ENCODE measurements around the gene ITSN2.

Gene ITSN2

DNA sequence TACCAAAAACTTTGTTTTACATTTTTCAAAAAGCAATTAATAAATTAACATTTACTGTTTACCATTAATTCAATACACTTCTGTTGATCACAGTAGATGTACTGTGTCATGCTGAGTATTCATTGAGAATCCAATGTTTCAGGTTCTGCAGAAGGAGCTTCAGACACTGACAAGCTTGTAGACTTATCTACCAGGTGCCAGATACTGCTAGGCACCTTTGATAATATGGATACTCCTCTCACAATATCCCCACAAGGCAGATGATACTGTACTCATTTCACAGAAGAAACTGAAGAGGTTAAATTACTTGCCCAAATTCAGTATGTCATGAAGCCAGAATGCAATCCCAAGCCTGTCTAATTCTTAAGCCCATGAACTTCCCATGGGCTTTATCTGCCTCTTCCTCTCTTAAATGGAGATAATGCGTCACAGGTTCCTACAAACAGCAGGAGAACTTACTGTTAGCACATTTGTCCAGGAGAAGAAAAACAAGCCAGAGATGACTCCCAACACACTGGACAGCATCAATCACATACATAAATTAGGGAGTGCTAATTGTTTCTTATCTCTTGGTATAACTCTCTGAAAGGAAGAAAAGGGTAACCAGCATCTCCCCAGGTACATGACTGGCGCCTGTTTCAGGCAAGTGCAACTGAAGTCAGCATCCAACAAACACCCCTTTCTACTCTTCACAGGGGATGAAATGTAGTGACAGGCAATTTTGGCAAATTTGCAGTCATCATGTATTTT, 27.4 kb downstream of the ITSN2 start:
- no peak for DNase-seq

DNA sequence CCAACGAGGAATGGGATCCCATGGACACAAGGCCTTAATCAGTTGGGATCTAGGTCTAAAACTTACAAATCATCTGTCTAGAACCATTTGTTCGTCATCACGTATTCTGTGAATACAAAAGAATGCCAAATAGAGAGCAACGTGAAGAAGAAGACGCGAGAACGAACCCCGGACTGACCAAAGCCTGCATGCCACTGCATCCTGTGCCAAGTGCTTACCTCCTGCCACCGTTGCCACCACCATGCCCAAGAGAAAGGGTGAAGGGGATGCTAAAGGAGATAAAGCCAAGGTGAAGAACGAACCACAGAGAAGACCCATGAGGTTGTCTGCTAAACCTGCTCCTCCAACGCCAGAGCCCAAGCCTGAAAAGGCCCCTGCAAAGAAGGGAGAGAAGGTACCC, 30.2 kb downstream of the ITSN2 start:
- no peak for DNase-seq

DNA sequence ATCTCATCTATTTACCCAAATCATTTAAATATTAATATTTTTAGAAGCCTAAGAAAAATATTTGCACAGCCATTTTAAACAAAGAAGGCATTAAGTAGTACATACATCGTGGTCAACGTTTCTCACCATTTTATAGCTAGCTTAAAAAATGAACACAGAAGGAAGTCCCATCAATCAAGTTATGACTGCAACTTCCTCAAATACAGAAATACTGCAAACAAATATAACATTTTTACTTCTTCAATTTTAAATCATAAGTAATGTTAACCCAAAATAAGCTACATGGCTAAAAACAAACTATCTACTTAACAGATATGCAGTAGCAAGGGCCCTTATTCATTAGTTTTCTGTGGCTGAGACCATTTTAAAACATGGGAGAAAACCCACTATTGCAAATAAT, 30.6 kb downstream of the ITSN2 start:
- no peak for DNase-seq

DNA sequence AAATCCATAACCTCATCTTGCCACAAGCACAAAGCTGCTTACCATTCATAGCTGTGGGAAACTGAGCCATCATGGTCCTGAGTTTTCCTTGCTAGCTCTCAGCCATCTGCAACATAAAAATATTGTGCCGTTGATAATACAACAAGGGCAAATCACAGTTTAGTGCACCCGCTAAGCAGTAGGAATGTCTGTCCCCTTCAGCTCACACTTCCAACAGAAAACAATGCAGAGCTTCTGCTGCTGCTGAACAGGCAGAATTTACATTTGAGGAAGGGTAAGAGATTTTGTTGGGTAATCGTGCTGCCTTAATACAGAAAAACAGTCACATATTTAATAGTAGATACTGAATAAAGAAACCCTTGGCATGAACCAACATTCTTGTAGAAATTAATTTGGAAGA, 32.3 kb downstream of the ITSN2 start:
- no peak for DNase-seq

DNA sequence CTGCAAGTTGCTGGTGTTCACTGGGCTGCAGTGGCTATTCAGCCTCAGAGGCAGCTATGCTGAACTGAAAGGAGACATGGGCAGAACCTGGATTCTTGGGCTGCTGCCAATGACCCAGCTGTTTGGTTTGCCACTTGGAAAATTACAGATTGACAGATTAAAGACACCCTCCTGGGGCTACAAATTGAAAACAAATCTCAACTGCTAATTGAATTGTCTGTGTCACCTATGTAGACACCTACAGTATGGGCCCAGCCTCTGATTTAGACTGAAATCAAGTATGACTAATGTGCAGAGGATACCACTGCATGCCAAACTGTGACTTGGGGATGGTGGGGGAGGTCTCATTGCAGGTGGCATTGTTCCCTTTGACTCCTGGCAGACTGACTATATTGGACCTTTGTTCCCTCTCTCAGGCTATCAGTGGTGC, 42.8 kb downstream of the ITSN2 start:
- DNase-seq, result peak; percentile 78

DNA sequence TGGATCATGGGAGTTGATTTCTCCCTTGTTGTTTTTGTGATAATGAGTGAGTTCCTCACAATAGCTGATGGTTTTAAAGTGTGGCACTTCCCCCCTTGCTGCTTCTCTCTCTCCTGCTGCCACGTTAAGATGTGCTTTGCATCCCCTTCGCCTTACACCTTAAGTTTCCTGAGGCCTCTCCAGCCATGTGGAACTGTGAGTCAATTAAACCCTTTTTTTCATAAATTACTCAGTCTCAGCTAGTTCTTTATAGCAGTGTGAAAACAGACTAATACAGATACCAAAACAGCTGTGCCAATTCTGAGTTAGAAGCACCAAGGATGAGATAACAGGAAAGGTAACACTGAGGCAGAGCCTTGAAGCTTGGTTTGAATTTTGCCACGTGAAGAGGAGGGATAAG, 44.7 kb downstream of the ITSN2 start:
- no peak for DNase-seq

DNA sequence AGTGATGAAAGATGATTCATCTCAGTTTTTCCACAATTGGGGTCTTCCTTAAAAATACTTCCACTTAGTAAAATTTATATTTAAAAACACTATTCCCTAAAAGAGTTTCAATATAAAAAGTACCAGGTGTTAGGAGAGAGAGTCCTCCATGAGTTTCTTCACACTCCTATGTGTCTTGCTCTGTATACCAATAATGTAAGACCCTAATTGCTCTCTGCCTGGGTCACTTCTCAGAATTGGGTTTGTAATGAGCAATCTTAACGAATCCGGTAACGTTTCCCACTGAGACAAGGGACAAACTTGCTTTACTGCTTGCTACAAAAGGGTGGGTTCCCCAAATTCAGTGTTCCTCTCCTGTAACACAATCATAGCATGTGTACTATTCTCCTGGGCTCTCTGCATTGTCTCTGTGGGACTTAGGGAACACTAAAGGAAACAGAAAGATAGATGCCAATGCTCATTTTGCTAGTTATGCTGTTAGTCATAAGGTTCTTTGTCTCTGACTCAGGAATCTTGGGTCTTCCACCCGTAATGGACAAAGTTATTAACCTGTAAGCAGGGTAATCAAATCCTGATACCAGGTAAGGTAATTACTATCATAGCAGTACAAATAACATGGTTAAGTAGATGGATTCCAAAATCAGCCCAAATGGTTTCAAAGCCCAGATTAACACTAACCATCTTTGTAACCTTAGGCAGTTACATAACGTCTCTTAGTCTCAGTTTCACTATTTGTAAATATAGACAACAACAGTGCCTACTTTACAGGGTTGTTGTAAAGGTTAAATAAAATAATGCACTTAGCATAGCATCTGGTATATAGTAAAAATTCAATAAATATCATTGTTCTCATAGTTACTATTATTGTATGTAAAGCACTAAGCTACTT, 46.3 kb downstream of the ITSN2 start:
- DNase-seq, result no peak

DNA sequence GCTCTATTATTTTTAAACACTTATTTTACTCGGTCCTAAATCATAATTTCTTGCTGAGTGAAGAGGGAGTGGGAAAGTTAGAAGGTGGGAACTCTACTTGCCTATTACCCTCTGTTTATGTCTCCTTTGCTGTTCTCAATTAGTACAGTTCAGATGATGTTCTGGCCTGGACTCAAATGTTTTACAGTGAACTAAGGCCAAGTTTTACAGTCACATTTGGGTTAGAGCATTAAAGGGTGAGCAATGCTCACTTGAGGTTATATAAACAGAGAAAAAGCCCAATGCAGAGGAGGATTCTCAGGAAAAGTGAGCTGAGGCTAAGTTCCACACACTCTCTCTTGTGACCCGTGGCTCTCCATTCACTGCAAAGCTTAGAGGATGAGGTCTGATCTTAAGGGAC, 52.4 kb downstream of the ITSN2 start:
- DNase-seq, result no peak

DNA sequence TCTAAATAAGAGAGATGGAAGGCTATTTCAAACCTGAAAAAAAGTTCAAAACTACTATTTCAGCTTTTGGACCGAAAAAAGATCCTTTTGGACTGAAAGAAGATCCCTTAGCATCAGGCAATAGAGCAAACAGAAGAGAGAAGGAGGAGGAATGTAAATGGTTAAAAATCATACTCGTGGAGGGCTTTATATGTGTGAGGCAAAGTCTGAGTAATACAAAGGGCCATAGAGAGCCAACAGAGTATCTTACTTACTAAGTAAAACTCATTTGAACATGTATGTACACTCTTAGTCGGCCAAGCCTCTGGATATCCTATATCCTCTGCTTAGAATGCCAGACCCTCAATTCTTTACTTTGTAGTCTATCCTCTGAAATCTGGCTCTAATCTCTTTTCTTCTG, 55.7 kb downstream of the ITSN2 start:
- DNase-seq, result no peak

DNA sequence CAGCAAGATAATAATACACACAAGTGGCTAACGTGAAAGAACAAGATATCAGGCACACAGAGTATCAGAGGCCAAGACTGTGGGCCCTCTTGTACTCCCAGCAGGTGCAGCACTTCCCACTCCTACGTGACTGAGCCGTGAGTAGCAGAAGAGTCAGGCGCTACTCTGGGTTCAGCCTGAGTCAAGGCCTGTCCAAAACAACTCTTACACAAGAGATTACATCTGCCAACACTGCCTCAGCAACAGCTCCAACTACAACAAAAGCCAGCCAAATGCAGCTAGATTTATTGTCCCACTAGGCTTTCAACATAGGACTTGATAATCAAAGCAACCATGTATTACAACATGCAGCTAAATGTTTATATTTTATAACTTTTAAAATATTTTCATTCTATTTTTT, 56.2 kb downstream of the ITSN2 start:
- no peak for DNase-seq

DNA sequence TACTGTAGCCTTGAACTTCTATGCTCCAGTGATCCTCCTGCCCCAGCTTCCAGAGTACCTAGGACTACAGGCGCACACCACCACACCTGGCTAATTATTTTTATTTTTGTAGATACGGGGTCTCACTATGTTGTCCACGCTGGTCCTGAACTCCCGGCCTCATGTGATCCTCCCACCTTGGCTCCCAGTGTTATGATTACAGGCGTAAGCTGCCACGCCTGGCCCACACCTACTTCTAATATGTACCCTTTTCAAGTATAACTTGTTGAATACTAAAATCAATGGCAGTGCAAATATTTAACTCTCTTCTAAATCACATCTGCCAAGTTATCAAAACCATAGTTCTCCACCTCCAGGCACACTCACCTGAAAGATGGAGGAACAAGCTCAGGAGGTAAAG, 58.7 kb downstream of the ITSN2 start:
- no peak for DNase-seq

DNA sequence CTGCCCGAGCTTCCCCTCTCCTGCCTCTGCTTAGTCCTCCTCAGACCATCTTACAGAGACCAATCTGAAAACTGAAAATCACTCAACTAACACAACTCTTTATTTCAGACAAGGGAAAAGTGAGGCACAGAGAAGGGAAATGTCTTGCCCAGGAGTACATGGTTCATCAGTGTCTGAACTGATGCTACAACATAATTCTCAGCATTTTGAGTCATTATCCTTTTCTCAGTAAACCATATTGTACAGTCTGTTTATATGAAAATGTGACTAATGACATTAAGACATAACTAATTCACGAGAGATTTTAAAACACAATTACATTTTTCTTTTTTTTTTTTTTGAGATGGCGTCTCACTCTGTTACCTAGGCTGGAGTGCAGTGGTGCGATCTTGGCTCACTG, 62.7 kb downstream of the ITSN2 start:
- DNase-seq, result no peak

DNA sequence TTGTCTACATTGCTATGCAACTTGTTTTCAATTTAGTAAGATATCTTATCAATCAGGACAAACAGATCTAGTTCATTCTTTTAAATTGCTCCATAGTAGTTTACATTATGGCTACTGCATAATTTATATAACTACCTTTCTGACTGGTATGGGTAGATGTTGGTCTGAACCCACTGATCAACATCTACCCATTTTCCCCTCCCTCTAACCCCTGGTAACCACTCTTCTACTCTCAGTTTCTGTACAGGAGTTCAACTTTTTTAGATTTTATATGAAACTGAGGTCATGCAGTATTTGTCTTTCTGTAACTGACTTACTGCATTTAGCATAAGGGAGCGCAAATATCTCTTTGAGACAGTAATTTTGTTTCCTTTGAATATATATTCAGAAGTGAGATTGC, 73.2 kb downstream of the ITSN2 start:
- DNase-seq, result no peak

DNA sequence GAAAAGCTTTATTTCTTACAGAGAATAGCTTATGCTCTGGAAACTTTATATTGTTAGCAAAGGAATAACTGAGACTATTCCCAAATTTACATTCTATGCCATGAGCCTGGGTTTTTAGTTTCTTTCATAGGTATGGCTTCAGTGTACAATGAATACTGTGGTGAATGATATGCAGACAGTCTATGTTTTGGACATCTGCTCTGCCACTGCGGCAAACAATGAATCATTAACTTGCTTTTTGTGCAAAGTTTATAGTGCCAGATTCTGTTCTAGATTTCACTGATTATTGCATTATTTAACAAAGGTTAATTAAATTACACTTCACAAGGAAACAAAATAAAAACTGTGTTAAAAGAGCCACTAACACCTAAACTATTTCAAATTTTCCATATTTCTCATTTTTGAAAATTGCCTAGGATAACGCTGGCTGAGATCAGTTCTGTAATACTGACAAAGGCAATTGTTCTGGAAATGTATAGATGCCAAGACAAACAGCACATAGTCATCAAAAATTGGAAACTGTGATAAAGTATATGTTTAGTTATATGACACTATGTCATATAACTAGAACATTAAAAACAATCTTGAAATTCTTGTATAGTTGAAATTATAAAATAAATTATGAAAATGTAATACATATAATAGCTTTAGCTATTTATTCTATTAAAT, 74.7 kb downstream of the ITSN2 start:
- no peak for DNase-seq

DNA sequence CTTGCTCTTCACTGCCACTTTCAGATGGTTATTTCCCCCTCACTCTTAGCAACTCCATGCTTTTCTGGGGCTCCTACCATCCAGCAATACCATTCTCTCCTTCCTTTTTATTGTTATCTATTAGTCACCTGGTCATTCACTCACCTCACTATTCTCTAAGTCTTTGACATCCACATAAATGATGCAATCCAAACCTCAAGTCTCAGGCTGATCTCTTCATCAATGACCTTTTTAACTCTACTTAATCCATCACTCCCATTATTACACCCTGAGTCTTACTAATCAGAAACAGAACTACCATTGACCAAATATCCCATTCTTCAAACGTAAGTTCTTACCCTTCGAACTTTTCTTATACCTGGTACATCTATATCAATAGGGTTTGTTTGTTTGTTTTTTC, 79.7 kb downstream of the ITSN2 start:
- DNase-seq, result no peak

DNA sequence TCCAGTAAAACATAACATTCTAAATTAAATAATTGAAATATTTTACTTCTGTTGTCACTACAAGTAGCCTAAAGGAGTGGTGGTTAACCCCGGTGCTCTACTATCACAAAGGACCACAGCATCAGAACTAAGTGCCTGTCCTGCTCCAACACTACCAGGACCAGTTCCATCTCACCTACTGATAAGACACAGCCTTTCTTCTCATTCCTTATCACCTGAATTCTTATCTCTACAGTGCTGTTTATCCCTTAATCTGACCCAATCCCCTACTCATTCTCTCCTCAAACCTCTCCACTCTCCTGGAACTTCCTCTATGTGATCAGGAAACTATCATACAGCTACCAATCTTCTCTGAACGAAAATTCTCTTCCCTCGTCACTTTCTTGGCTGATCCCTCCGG, 80.2 kb downstream of the ITSN2 start:
- DNase-seq, result no peak

DNA sequence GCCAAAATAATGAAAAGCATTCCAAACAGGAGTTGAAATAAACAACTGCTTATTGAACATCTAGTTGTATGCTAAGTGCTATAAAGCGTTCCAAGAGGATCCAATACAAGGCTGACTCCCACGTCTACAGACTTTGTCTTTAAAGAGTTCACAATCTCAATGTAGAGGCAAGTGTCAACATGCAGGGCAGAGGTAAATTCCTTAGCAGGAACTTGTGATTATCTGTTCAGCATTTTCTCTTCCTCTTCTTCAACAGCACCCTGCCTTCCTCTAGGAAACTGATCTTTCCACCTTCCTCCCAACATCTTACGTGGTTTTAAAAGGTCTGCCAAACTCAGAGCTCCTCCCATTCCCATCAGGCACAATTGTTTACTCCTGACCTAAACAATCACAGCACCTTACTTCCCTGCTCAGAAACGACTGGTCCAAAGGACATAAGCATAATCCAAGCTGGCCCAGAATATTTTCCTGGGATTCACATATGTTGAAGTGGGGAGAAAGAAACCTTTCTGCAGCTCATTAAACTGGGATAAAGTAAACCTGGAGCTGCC, 83.9 kb downstream of the ITSN2 start:
- no peak for DNase-seq

DNA sequence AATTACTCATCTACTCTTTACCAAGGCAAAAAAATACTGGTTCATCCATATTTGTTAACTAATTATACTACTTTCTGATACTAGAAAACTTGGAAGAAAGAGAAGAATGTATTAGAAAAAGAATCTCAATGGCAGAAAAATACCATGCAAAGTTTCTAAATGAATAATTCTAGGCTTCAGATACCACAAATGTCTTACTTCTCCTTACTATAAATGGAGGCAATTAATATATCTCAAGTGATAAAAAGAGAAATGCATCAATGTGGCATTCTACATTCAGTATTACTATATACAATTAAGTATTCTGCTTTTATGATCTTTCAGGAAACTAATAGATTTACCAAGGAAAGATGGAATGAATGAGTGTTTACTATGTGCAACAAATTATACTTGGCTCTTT, 85.5 kb downstream of the ITSN2 start:
- DNase-seq, result no peak

DNA sequence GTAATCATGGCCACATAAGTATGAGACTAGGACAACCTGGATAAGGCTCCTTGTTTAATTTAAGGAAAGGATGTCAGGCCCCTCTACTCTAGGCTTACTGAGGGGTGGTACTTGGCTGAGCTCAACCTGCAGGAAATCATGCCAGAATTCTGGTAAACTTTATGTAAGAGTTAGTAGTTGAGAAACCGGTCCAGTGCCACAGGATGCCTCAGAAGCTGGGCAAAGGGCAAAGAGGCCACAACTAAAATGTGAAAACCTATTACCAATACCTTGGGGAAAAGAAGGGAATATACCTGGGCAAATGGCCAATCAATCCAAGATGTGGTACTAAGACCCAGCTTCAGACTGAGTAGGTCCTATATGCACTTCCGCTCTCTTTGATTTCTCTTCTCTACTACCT, 86.7 kb downstream of the ITSN2 start:
- no peak for DNase-seq

DNA sequence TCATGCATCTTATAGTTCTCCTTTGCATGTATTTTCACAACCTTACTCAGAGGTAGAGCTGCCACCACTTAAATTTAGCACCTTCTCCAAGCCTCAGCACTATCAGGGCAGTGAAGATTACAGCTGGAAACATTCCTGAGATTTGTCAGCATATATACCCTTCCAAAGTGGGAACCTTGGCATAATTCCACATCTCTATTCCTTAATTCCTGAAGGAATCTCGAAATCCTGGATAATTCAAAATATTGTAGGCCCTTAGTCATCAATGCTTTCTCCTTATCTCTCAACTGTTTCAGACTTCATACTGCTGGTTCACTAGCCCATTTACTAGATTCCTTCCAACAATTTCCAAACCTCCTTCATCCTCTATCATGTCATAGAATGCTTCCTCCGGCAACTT, 87.4 kb downstream of the ITSN2 start:
- DNase-seq, result no peak

DNA sequence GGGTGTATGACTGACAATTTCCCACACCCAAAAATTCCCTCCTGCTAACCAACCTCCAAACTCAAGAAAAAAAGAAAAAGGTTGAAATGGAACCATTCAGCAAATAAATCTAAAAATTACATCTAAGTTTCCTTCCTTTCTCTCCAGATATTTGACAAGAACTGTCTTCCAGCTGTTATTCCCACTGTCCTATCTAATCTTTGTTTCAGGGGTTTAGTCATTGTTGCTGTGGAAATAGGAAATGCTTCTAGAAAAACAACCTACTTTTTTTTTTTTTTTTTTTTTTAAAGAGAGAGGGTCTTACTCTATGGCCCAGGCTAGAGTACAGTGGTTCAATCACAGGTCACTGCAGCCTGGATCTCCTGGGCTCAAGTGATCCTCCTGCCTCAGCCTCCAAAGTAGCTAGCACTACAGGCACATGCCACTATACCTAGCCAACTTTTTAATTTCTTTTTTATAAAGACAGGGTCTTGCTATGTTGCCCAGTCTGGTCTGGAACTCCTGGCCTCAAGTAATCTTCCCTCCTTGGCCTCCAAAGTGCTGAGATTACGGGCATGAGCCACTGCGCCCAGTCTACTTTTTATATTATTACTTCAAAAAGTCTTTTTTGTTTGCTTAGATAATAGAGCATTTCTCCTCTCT, 88.1 kb downstream of the ITSN2 start:
- DNase-seq, result no peak

DNA sequence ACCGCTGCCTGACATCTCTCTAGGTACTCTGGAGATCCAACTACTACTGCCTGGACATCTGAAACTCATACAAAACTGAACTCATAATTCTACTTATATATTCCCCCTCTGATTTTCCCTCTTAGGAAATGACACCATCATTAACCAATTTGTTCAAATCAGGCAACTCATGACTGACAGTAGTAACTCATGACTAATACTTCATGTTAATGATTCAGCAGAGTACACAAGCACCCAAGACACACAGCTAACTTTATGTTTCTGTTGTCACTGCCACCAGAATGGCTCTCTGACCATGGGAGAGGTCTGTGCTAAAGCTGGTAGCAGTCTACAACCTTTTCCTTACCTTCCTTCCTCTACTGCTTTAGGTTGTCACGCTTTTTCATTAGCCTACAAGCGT, 91.1 kb downstream of the ITSN2 start:
- DNase-seq, result no peak

DNA sequence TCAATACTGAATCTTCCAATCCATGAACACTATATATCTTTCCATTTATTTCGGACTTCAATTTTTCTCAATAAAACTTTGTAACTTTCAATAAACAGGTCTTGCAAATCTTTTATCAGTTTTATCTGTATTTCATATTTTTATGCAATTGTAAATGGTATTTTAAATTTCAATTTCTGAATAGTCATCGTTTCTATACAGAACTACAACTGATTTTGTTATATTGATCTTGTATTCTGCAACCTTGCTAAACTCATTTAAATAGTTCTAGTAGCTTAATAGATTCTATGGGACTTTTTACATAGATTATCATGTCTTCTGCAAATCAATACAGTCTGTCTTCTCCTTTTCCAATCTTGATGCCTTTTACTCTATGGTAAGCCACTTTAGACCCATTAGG, 95.1 kb downstream of the ITSN2 start:
- no peak for DNase-seq
